Cardiac muscle cell (in vitro differentiated cells and primary cell): ENCODE measurements around the gene PRR16. TPM values are rescaled to one million over a fixed set of nuclear protein-coding genes. Genes with fewer than 3 reads are reported as not detected.

Experiments
- DNase-seq, 2 donors: peaks; one replicate each; pipeline versions ENCODE4 v3.0.0 to v3.0.0-alpha.2; 2010 to 2017; ENCODE audit warnings: low read depth in 1 of 2, low spot score in 1 of 2
- H3K27ac ChIP-seq: fragments of 200-600 bp; sonication (generic); 2 replicates; pipeline ENCODE4 v1.5.1; 2016
- H3K27me3 ChIP-seq: fragments of 200-600 bp; sonication (generic); 2 replicates; pipeline ENCODE4 v1.6.0; 2016; ENCODE audit warnings: control low read depth
- H3K36me3 ChIP-seq: fragments of 200-600 bp; sonication (generic); 2 replicates; pipeline ENCODE4 v1.5.1; 2016; ENCODE audit warnings: control low read depth
- H3K4me1 ChIP-seq: fragments of 200-600 bp; sonication (generic); 2 replicates; pipeline ENCODE4 v1.8.1; 2017; ENCODE audit warnings: low read depth, mild to moderate bottlenecking, mixed run types
- H3K4me3 ChIP-seq: fragments of 200-600 bp; sonication (generic); 2 replicates; pipeline ENCODE4 v1.5.1; 2016; ENCODE audit warnings: mild to moderate bottlenecking
- H3K9me3 ChIP-seq: fragments of 200-600 bp; sonication (generic); 2 replicates; pipeline ENCODE4 v1.5.1; 2017; ENCODE audit warnings: low read depth, mild to moderate bottlenecking, control low read depth
- CTCF ChIP-seq: IDR thresholded peaks from 2 replicates; pipeline ENCODE4 v1.5.1; 2012; ENCODE audit warnings: low read depth, mild to moderate bottlenecking, low read length
- polyA plus RNA-seq: library from polyadenylated mRNA; unstranded; fragments of >200 nt; fragmentation: Nextera tagmentation; extraction: Ambion mirVana; gene quantifications from 2 replicates; pipeline ENCODE4 v1.2.1, GENCODE V29; 2016
- total RNA-seq: library from RNA; depleted of rRNA; stranded (reverse); fragments of >200 nt; gene quantifications from 2 replicates; pipeline ENCODE4 v1.2.3, GENCODE V29; 2016

Gene PRR16
- total and polyA plus RNA-seq, 2 experiments from 2014 or later = 2.3 to 5.4 TPM

GRCh38 chr5:120464627-120465435, 731 bp downstream of the PRR16 start:
- Histone ChIP-seq H3K27me3 (peaks cover 41% of the 10 kb centered on the region), H3K9me3 (no peaks in the 10 kb centered on the region), H3K36me3 (no peaks in the 10 kb centered on the region), H3K27ac (no peak overlapping the region), H3K4me1 (no peaks in the 10 kb centered on the region), H3K4me3 (peak overlapping the region; percentile 49)
- peak; percentile 31 to 62 for DNase-seq
- TF ChIP-seq CTCF = no peak

GRCh38 chr5:120465436-120465961, 1.4 kb downstream of the PRR16 start:
- Histone ChIP-seq H3K27ac (no peak overlapping the region), H3K27me3 (peaks cover 41% of the 10 kb centered on the region), H3K4me1 (no peaks in the 10 kb centered on the region), H3K4me3 (peak overlapping the region; percentile 49), H3K36me3 (no peaks in the 10 kb centered on the region), H3K9me3 (no peaks in the 10 kb centered on the region)
- TF ChIP-seq CTCF = no peak
- DNase-seq = peak; percentile 63 to 65

GRCh38 chr5:120466341-120467006, 2.4 kb downstream of the PRR16 start:
- no peak for DNase-seq
- no peaks in the 10 kb centered on the region for H3K36me3 ChIP-seq
- no peak overlapping the region for H3K4me3 ChIP-seq
- no peak for TF ChIP-seq CTCF
- H3K27me3 ChIP-seq = peaks cover 41% of the 10 kb centered on the region
- H3K9me3 ChIP-seq = no peaks in the 10 kb centered on the region
- no peak overlapping the region for H3K27ac ChIP-seq
- H3K4me1 ChIP-seq = no peaks in the 10 kb centered on the region

- Histone ChIP-seq H3K4me1 (no peaks in the 10 kb centered on the region), H3K27me3 (peaks cover 10% of the 10 kb centered on the region), H3K4me3 (no peak overlapping the region), H3K36me3 (no peaks in the 10 kb centered on the region), H3K9me3 (no peaks in the 10 kb centered on the region), H3K27ac (no peak overlapping the region)
- TF ChIP-seq CTCF = no peak
- no peak for DNase-seq
These were observed 7.9 kb downstream of the PRR16 start for GRCh38 chr5:120471971-120472370.

GRCh38 chr5:120472911-120473310, 8.8 kb downstream of the PRR16 start:
- TF ChIP-seq CTCF = no peak
- Histone ChIP-seq H3K4me1 (no peaks in the 10 kb centered on the region), H3K27ac (no peak overlapping the region), H3K9me3 (no peaks in the 10 kb centered on the region), H3K4me3 (no peak overlapping the region), H3K27me3 (peaks cover under 1% of the 10 kb centered on the region), H3K36me3 (no peaks in the 10 kb centered on the region)
- DNase-seq = no peak
